PC-3 (cell line): Measurements from ENCODE around the gene ACTR1A. TPM values are rescaled to one million over a fixed set of nuclear protein-coding genes. Genes with fewer than 3 reads are reported as not detected.

Experiments
- ATAC-seq: fragments of 200-7000 bp; cut with Tn5 transposase; 2 replicates; pipeline ENCODE4 v1.9.1; 2020; ENCODE audit warnings: mild to moderate bottlenecking, moderate library complexity
- BruUV-seq: library from RNA; stranded (reverse); fragments of 400-500 nt; replicated peaks from 2 replicates; lab custom pipeline; 2021; lab: Mats Ljungman, UMichigan
- CTCF ChIA-PET: fragments of 300-600 bp; sonication (Branson Sonifier 250); formaldehyde crosslinking; loops from one replicate; lab custom pipeline; 2022; ENCODE audit warnings: antibody characterized with exemption; lab: Charles Lee
- POLR2A ChIA-PET: fragments of 300-600 bp; sonication (Branson Sonifier 250); formaldehyde crosslinking; loops from one replicate; lab custom pipeline; 2022; ENCODE audit warnings: antibody characterized with exemption; ENCODE audit not compliant: unreplicated experiment; lab: Charles Lee
- DNase-seq: peaks from one replicate; pipeline ENCODE4 v3.0.0-alpha.2; 2015
- H2AFZ ChIP-seq: fragments of 300-600 bp; sonication (generic); 2 replicates; pipeline ENCODE4 v1.6.0; 2016; ENCODE audit warnings: antibody characterized with exemption, low read length
- H3F3A ChIP-seq: fragments of 300-600 bp; sonication (generic); one replicate; pipeline ENCODE4 v1.6.0; 2017; ENCODE audit warnings: antibody characterized with exemption, low read length, control low read depth, mild to moderate bottlenecking; ENCODE audit not compliant: unreplicated experiment
- H3K27ac ChIP-seq: fragments of 300-600 bp; sonication (generic); 2 replicates; pipeline ENCODE4 v1.5.1; 2016; ENCODE audit warnings: mild to moderate bottlenecking, low read length
- H3K27me3 ChIP-seq: fragments of 300-600 bp; sonication (generic); 2 replicates; pipeline ENCODE4 v1.6.1; 2016; ENCODE audit warnings: low read length, mixed read lengths
- H3K36me3 ChIP-seq: fragments of 300-600 bp; sonication (generic); 2 replicates; pipeline ENCODE4 v1.6.1; 2016; ENCODE audit warnings: low read depth, mixed run types, low read length, mixed read lengths
- H3K4me1 ChIP-seq: fragments of 300-600 bp; sonication (generic); 2 replicates; pipeline ENCODE4 v1.5.1; 2016; ENCODE audit warnings: low read length; ENCODE audit not compliant: insufficient read depth
- H3K4me2 ChIP-seq: fragments of 300-600 bp; sonication (generic); 2 replicates; pipeline ENCODE4 v1.6.0; 2016; ENCODE audit warnings: low read length
- H3K4me3 ChIP-seq: fragments of 300-600 bp; sonication (generic); 2 replicates; pipeline ENCODE4 v1.5.1; 2016; ENCODE audit warnings: mild to moderate bottlenecking, low read length, mixed read lengths
- H3K79me2 ChIP-seq: fragments of 300-600 bp; sonication (generic); 2 replicates; pipeline ENCODE4 v1.6.1; 2017; ENCODE audit warnings: low read length, mixed read lengths
- H3K9ac ChIP-seq: fragments of 300-600 bp; sonication (generic); 2 replicates; pipeline ENCODE4 v1.6.0; 2016; ENCODE audit warnings: mild to moderate bottlenecking, low read length
- H3K9me2 ChIP-seq: fragments of 300-600 bp; sonication (generic); replicated peaks from 2 replicates; pipeline ENCODE4 v1.6.1; 2016; ENCODE audit warnings: mixed run types, low read length, mixed read lengths
- H3K9me3 ChIP-seq: fragments of 300-600 bp; sonication (generic); 2 replicates; pipeline ENCODE4 v1.6.1; 2016; ENCODE audit warnings: low read length, mixed read lengths
- H4K20me1 ChIP-seq: fragments of 300-600 bp; sonication (generic); 2 replicates; pipeline ENCODE4 v1.6.1; 2016; ENCODE audit warnings: low read length, mixed read lengths
- CTCF ChIP-seq: fragments of 300-600 bp; sonication (generic); conservative IDR thresholded peaks from 2 replicates; pipeline ENCODE4 v1.5.1; 2017; ENCODE audit warnings: antibody characterized with exemption, low read depth, mild to moderate bottlenecking, low read length
- EZH2 ChIP-seq: fragments of 300-600 bp; sonication (generic); IDR thresholded peaks from one replicate; pipeline ENCODE4 v1.6.1; 2017; ENCODE audit warnings: antibody characterized with exemption, mild to moderate bottlenecking, low read length; ENCODE audit not compliant: unreplicated experiment
- EZH2phosphoT487 ChIP-seq: fragments of 300-600 bp; sonication (generic); IDR thresholded peaks from 2 replicates; pipeline ENCODE4 v1.6.1; 2018; ENCODE audit warnings: mild to moderate bottlenecking, antibody characterized with exemption, low read length, borderline replicate concordance
- intact Hi-C: fragments of 100-400 bp; cut with micrococcal nuclease; formaldehyde crosslinking; loops from 2 replicates; pipeline ENCODE4 v1.9.0; 2023
- total RNA-seq: library from RNA; depleted of rRNA; stranded (reverse); fragments of >200 nt; gene quantifications from 2 replicates; pipeline ENCODE4 v1.2.3, GENCODE V29; 2014

ACTR1A gene
- total RNA-seq, 1 experiment from 2014 or later, result 69.9 TPM

- Histone ChIP-seq H3K27ac (no peak overlapping the region), H3K9me2 (no peaks in the 10 kb centered on the region), H3K4me1 (no peaks in the 10 kb centered on the region), H3K9ac (no peak overlapping the region), H3K9me3 (no peaks in the 10 kb centered on the region), H2AFZ (no peak overlapping the region), H3K4me3 (no peak overlapping the region), H3F3A (no peaks in the 10 kb centered on the region), H3K4me2 (no peak overlapping the region), H3K79me2 (no peaks in the 10 kb centered on the region), H3K27me3 (no peaks in the 10 kb centered on the region), H3K36me3 (no peaks in the 10 kb centered on the region; the same call in 1 of the 2 replicates), H4K20me1 (no peaks in the 10 kb centered on the region)
- ATAC-seq (no peak), DNase-seq (no peak)
- no TSS peak for BruUV-seq
- intact Hi-C loops, result no loop called here
- CTCF ChIA-PET, result no interaction called here
- POLR2A ChIA-PET, result no interaction called here
- TF ChIP-seq EZH2 (no peak), EZH2phosphoT487 (no peak), CTCF (no peak)
Measured at GRCh38 chr10:102515724-102516123, 13.2 kb upstream of the ACTR1A start.

- no peak overlapping the region for H3K27ac ChIP-seq
- no peak for ATAC-seq
- TF ChIP-seq CTCF, result no peak
- TF ChIP-seq EZH2phosphoT487, result no peak
- TF ChIP-seq EZH2, result no peak
- no peaks in the 10 kb centered on the region for H3K27me3 ChIP-seq
- intact Hi-C loops, result no loop called here
- no peak overlapping the region for H3K9ac ChIP-seq
- no peaks in the 10 kb centered on the region for H3K79me2 ChIP-seq
- BruUV-seq, result no TSS peak
- no peak overlapping the region for H2AFZ ChIP-seq
- no peaks in the 10 kb centered on the region; the same call in 1 of the 2 replicates for H3K36me3 ChIP-seq
- H3K9me2 ChIP-seq, result no peaks in the 10 kb centered on the region
- H4K20me1 ChIP-seq, result no peaks in the 10 kb centered on the region
- H3K9me3 ChIP-seq, result no peaks in the 10 kb centered on the region
- POLR2A ChIA-PET, result no interaction called here
- peaks cover 5% of the 10 kb centered on the region for H3K4me1 ChIP-seq
- H3K4me2 ChIP-seq, result no peak overlapping the region
- no peak for DNase-seq
- no peak overlapping the region for H3K4me3 ChIP-seq
- CTCF ChIA-PET, result no interaction called here
- H3F3A ChIP-seq, result no peaks in the 10 kb centered on the region
Measured at GRCh38 chr10:102514487-102515311, 12.2 kb upstream of the ACTR1A start.

- DNase-seq (no peak), ATAC-seq (no peak)
- no peak overlapping the region for H3K4me2 ChIP-seq
- no peak overlapping the region for H3K4me3 ChIP-seq
- H3F3A ChIP-seq, result no peaks in the 10 kb centered on the region
- H3K36me3 ChIP-seq, result no peaks in the 10 kb centered on the region; the same call in 1 of the 2 replicates
- H3K27me3 ChIP-seq, result no peaks in the 10 kb centered on the region
- no peaks in the 10 kb centered on the region for H3K9me3 ChIP-seq
- no peak overlapping the region for H3K9ac ChIP-seq
- peaks cover 18% of the 10 kb centered on the region; the same call in 1 of the 2 replicates for H3K79me2 ChIP-seq
- peaks cover 26% of the 10 kb centered on the region for H3K4me1 ChIP-seq
- intact Hi-C loops, result no loop called here
- no peak overlapping the region for H3K27ac ChIP-seq
- CTCF ChIA-PET, result no interaction called here
- POLR2A ChIA-PET, result no interaction called here
- TF ChIP-seq EZH2, result no peak
- H4K20me1 ChIP-seq, result no peaks in the 10 kb centered on the region
- no peak overlapping the region for H2AFZ ChIP-seq
- no peaks in the 10 kb centered on the region for H3K9me2 ChIP-seq
- no TSS peak for BruUV-seq
Measured at GRCh38 chr10:102511583-102512274, 9.2 kb upstream of the ACTR1A start.
